Peyer's patch (tissue), 4 donors: Measurements from ENCODE around the gene GAS2L1. TPM values are rescaled to one million over a fixed set of nuclear protein-coding genes. Genes with fewer than 3 reads are reported as not detected.

Experiments used
- DNase-seq, 3 donors: peaks; one replicate each; pipeline ENCODE4 v3.0.0-alpha.2; 2017 to 2019
- H3K27ac ChIP-seq, 4 donors: fragments of 200-600 bp; sonication (generic); one replicate each; pipeline ENCODE4 v1.5.1; 2016 to 2019
- H3K27me3 ChIP-seq, 2 donors: fragments of 200-600 bp; sonication (generic); one replicate each; pipeline ENCODE4 v1.5.1; 2019
- H3K36me3 ChIP-seq, 3 donors: fragments of 200-600 bp; sonication (generic); one replicate each; pipeline ENCODE4 v1.5.1; 2016 to 2019
- H3K4me1 ChIP-seq, 4 donors: fragments of 200-600 bp; sonication (generic); one replicate each; pipeline ENCODE4 v1.5.1; 2016 to 2019
- H3K4me3 ChIP-seq, 4 donors: fragments of 200-600 bp; sonication (generic); 1 replicate in 3 of 4; 2 replicates in 1 of 4; pipeline ENCODE4 v1.5.1; 2016 to 2019; ENCODE audit warnings: mild to moderate bottlenecking in 1 of 4
- H3K9me3 ChIP-seq, 4 donors: fragments of 200-600 bp; sonication (generic); one replicate each; pipeline ENCODE4 v1.5.1; 2016 to 2019; ENCODE audit warnings: mild to moderate bottlenecking in 1 of 4
- CTCF ChIP-seq, 6 experiments: fragments of 450-650 bp in 4 of 6; fragments of 200-600 bp in 2 of 6; sonication (generic) in 1 of 6; IDR thresholded peaks; one replicate each; pipeline ENCODE4 v1.5.1; 2017 to 2019; ENCODE audit warnings: antibody characterized with exemption in 6 of 6, mild to moderate bottlenecking in 3 of 6, moderate library complexity in 1 of 6
- POLR2A ChIP-seq, 2 donors: fragments of 450-650 bp; IDR thresholded peaks; one replicate each; pipeline ENCODE4 v1.5.1; 2017; ENCODE audit warnings: antibody characterized with exemption in 2 of 2, mild to moderate bottlenecking in 2 of 2, moderate library complexity in 2 of 2
- total RNA-seq, 4 donors: library from RNA; depleted of rRNA; stranded (reverse); fragments of >200 nt; gene quantifications; one replicate each; pipeline ENCODE4 v1.1.0, GENCODE V29; 2016

GAS2L1 gene
- total RNA-seq, 4 donors from 2014 or later: 20.6 to 63.1 (median 35.6) TPM

GRCh38 chr22:29299136-29299900, 7.1 kb upstream of the GAS2L1 start:
- Histone ChIP-seq H3K27ac (no peak overlapping the region), H3K4me1 (peaks cover 0 to 27% (median 2%) of the 10 kb centered on the region in 4 donors), H3K4me3 (no peak overlapping the region), H3K27me3 (no peaks in the 10 kb centered on the region), H3K36me3 (peaks cover 0 to 69% (median 2%) of the 10 kb centered on the region in 3 donors), H3K9me3 (no peaks in the 10 kb centered on the region)
- DNase-seq: peak in 1 of 3 donors; percentile 32
- TF ChIP-seq POLR2A (IDR thresholded peaks at IDR 0.05) (no peak), CTCF (IDR thresholded peaks at IDR 0.05) (no peak)

GRCh38 chr22:29300467-29300806, 6.0 kb upstream of the GAS2L1 start:
- DNase-seq: peak in 1 of 3 donors; percentile 39
- H3K27me3 ChIP-seq: no peaks in the 10 kb centered on the region
- no peaks in the 10 kb centered on the region for H3K9me3 ChIP-seq
- no peak for TF ChIP-seq POLR2A (IDR thresholded peaks at IDR 0.05)
- H3K36me3 ChIP-seq: peaks cover 0 to 58% (median 2%) of the 10 kb centered on the region in 3 donors
- H3K4me3 ChIP-seq: no peak overlapping the region
- H3K27ac ChIP-seq: no peak overlapping the region
- H3K4me1 ChIP-seq: peaks cover 0 to 27% (median 2%) of the 10 kb centered on the region in 4 donors

GRCh38 chr22:29300807-29301601, 5.4 kb upstream of the GAS2L1 start:
- H3K27me3 ChIP-seq: no peaks in the 10 kb centered on the region
- DNase-seq: peak in 1 of 3 donors; percentile 45
- TF ChIP-seq POLR2A (IDR thresholded peaks at IDR 0.05) (no peak), CTCF (IDR thresholded peaks at IDR 0.05) (no peak)
- H3K36me3 ChIP-seq: peaks cover 0 to 52% (median 2%) of the 10 kb centered on the region in 3 donors
- H3K4me3 ChIP-seq: no peak overlapping the region
- H3K27ac ChIP-seq: no peak overlapping the region
- H3K9me3 ChIP-seq: no peaks in the 10 kb centered on the region
- H3K4me1 ChIP-seq: peaks cover 0 to 27% (median 3%) of the 10 kb centered on the region in 4 donors

GRCh38 chr22:29301716-29302401, 4.6 kb upstream of the GAS2L1 start:
- H3K4me3 ChIP-seq: no peak overlapping the region
- no peak for TF ChIP-seq POLR2A (IDR thresholded peaks at IDR 0.05)
- no peak for TF ChIP-seq CTCF (IDR thresholded peaks at IDR 0.05)
- H3K27me3 ChIP-seq: no peaks in the 10 kb centered on the region
- H3K9me3 ChIP-seq: no peaks in the 10 kb centered on the region
- H3K4me1 ChIP-seq: peaks cover 0 to 27% (median 7%) of the 10 kb centered on the region in 4 donors
- peak overlapping the region in 2 of 4 donors; percentile 65 to 76 for H3K27ac ChIP-seq
- peak in 2 of 3 donors; percentile 44 to 45 for DNase-seq
- H3K36me3 ChIP-seq: peaks cover 0 to 43% (median 2%) of the 10 kb centered on the region in 3 donors

- no peak for DNase-seq
- peak overlapping the region in 2 of 4 donors; percentile 65 to 76 for H3K27ac ChIP-seq
- TF ChIP-seq POLR2A (IDR thresholded peaks at IDR 0.05) (no peak), CTCF (IDR thresholded peaks at IDR 0.05) (no peak)
- no peaks in the 10 kb centered on the region for H3K9me3 ChIP-seq
- peaks cover 0 to 39% (median 2%) of the 10 kb centered on the region in 3 donors for H3K36me3 ChIP-seq
- no peak overlapping the region for H3K4me3 ChIP-seq
- H3K27me3 ChIP-seq: no peaks in the 10 kb centered on the region
- peaks cover 0 to 27% (median 10%) of the 10 kb centered on the region in 4 donors for H3K4me1 ChIP-seq
These were observed 4.1 kb upstream of the GAS2L1 start for GRCh38 chr22:29302402-29302680.
